ENCODE results near the gene MYL12A.

The MYL12A gene

GRCh38 chr18:3293196-3293951 lies 45.8 kb downstream of the MYL12A start:
- no peak overlapping the region for H3K4me3 Mint-ChIP-seq
- peaks cover 5% of the 10 kb centered on the region for H3K27me3 Mint-ChIP-seq (ENCODE audit: low read depth, poor library complexity)
- H3K27ac Mint-ChIP-seq: no peak overlapping the region
- no peak for TF ChIP-seq CTCF (IDR thresholded peaks at IDR 0.05)
- H3K9me3 Mint-ChIP-seq: peaks cover 75% of the 10 kb centered on the region
- DNase-seq: no peak
- H3K36me3 Mint-ChIP-seq (ENCODE audit: low read depth): peaks cover 60% of the 10 kb centered on the region
- peaks cover 4% of the 10 kb centered on the region for H3K4me1 Mint-ChIP-seq

- DNase-seq: no peak
- H3K36me3 Mint-ChIP-seq (ENCODE audit: low read depth): peaks cover 59% of the 10 kb centered on the region
- TF ChIP-seq CTCF (IDR thresholded peaks at IDR 0.05): no peak
- H3K27ac Mint-ChIP-seq: no peak overlapping the region
- H3K27me3 Mint-ChIP-seq (ENCODE audit: low read depth, poor library complexity): peaks cover 7% of the 10 kb centered on the region
- H3K9me3 Mint-ChIP-seq: peaks cover 79% of the 10 kb centered on the region
- H3K4me3 Mint-ChIP-seq: no peak overlapping the region
- H3K4me1 Mint-ChIP-seq: peaks cover 4% of the 10 kb centered on the region
These were observed 47.0 kb downstream of the MYL12A start for GRCh38 chr18:3294435-3295080.

GRCh38 chr18:3297025-3297984 lies 49.7 kb downstream of the MYL12A start:
- peak; percentile 82 for TF ChIP-seq CTCF (IDR thresholded peaks at IDR 0.05)
- H3K4me3 Mint-ChIP-seq: peak overlapping the region; percentile 95
- peaks cover 71% of the 10 kb centered on the region for H3K9me3 Mint-ChIP-seq
- DNase-seq: peak; percentile 87
- H3K4me1 Mint-ChIP-seq: peaks cover 4% of the 10 kb centered on the region
- peaks cover 7% of the 10 kb centered on the region for H3K27me3 Mint-ChIP-seq (ENCODE audit: low read depth, poor library complexity)
- H3K36me3 Mint-ChIP-seq (ENCODE audit: low read depth): peaks cover 37% of the 10 kb centered on the region
- peak overlapping the region; percentile 75 for H3K27ac Mint-ChIP-seq

GRCh38 chr18:3304832-3305231 lies 57.2 kb downstream of the MYL12A start:
- Mint-ChIP-seq H3K27ac (no peak overlapping the region), H3K36me3 (ENCODE audit: low read depth) (no peaks in the 10 kb centered on the region), H3K27me3 (ENCODE audit: low read depth, poor library complexity) (peaks cover 8% of the 10 kb centered on the region), H3K4me3 (no peak overlapping the region), H3K4me1 (peaks cover 14% of the 10 kb centered on the region), H3K9me3 (peaks cover 21% of the 10 kb centered on the region)
- DNase-seq: no peak
- TF ChIP-seq CTCF (IDR thresholded peaks at IDR 0.05): no peak

GRCh38 chr18:3305354-3305762 lies 57.8 kb downstream of the MYL12A start:
- Mint-ChIP-seq H3K4me3 (no peak overlapping the region), H3K27ac (no peak overlapping the region), H3K9me3 (peaks cover 17% of the 10 kb centered on the region), H3K27me3 (ENCODE audit: low read depth, poor library complexity) (peaks cover 8% of the 10 kb centered on the region), H3K36me3 (ENCODE audit: low read depth) (no peaks in the 10 kb centered on the region), H3K4me1 (peaks cover 14% of the 10 kb centered on the region)
- TF ChIP-seq CTCF (IDR thresholded peaks at IDR 0.05): no peak
- no peak for DNase-seq

All from nephron progenitor cell (in vitro differentiated cells).